Ishikawa (cell line): ENCODE data around the gene ZNF841.

ENCODE experiments used
- CEBPB ChIP-seq: IDR thresholded peaks from 2 replicates; pipeline ENCODE4 v1.6.1; 2012
- CREB1 ChIP-seq: IDR thresholded peaks from 2 replicates; pipeline ENCODE4 v1.6.1; 2012; ENCODE audit warnings: low read depth
- EGR1 ChIP-seq: IDR thresholded peaks from 2 replicates; pipeline ENCODE4 v1.6.1; 2012
- EP300 ChIP-seq: IDR thresholded peaks from 2 replicates; pipeline ENCODE4 v1.6.1; 2012; ENCODE audit warnings: borderline replicate concordance
- FOXM1 ChIP-seq: IDR thresholded peaks from 2 replicates; pipeline ENCODE4 v1.6.1; 2012; ENCODE audit warnings: low read depth, borderline replicate concordance
- NFIC ChIP-seq: IDR thresholded peaks from 2 replicates; pipeline ENCODE4 v1.6.1; 2012
- RAD21 ChIP-seq: IDR thresholded peaks from 2 replicates; pipeline ENCODE4 v1.6.1; 2012; ENCODE audit warnings: low read depth
- TAF1 ChIP-seq: IDR thresholded peaks from 2 replicates; pipeline ENCODE4 v1.6.1; 2012; ENCODE audit warnings: low read depth, mild to moderate bottlenecking
- TCF12 ChIP-seq: IDR thresholded peaks from 2 replicates; pipeline ENCODE4 v1.6.1; 2012; ENCODE audit warnings: low read depth
- TEAD4 ChIP-seq: IDR thresholded peaks from 2 replicates; pipeline ENCODE4 v1.6.1; 2012
- YY1 ChIP-seq: IDR thresholded peaks from 2 replicates; pipeline ENCODE4 v1.6.1; 2012; ENCODE audit warnings: low read depth
- ZBTB7A ChIP-seq: IDR thresholded peaks from 2 replicates; pipeline ENCODE4 v1.6.1; 2012; ENCODE audit warnings: low read depth
- TF ChIP-seq, protein P1 (sequence below): IDR thresholded peaks from 2 replicates; pipeline ENCODE4 v1.6.1; 2012; ENCODE audit warnings: low read depth, mild to moderate bottlenecking
- TF ChIP-seq, protein P2 (sequence below): IDR thresholded peaks from 2 replicates; pipeline ENCODE4 v1.6.1; 2012
- TF ChIP-seq, protein P3 (sequence below): IDR thresholded peaks from 2 replicates; pipeline ENCODE4 v1.6.1; 2012

The ZNF841 gene

DNA sequence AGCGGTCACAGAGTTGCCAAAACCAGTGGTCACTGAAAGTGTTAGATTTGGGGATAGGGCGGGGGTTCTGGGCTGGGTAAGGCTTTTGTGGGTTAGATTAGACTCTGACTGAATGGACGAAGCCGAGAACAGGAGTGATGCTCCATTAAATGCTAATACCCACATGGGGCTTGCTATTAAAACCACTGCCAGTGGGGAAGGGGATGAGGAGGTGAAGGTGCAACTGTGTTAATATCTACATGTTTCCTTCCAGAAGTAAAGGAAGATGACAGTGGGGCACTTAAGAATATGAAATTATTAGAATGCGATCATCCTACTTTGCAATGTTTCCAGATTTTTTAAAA, 66.8 kb downstream of the ZNF841 start:
- TF ChIP-seq CREB1 (no peak), ZBTB7A (no peak), TAF1 (no peak), TEAD4 (no peak), EP300 (no peak), CEBPB (no peak), YY1 (no peak), FOXM1 (no peak), TCF12 (no peak), NFIC (no peak)
- TF ChIP-seq, protein P1, sequence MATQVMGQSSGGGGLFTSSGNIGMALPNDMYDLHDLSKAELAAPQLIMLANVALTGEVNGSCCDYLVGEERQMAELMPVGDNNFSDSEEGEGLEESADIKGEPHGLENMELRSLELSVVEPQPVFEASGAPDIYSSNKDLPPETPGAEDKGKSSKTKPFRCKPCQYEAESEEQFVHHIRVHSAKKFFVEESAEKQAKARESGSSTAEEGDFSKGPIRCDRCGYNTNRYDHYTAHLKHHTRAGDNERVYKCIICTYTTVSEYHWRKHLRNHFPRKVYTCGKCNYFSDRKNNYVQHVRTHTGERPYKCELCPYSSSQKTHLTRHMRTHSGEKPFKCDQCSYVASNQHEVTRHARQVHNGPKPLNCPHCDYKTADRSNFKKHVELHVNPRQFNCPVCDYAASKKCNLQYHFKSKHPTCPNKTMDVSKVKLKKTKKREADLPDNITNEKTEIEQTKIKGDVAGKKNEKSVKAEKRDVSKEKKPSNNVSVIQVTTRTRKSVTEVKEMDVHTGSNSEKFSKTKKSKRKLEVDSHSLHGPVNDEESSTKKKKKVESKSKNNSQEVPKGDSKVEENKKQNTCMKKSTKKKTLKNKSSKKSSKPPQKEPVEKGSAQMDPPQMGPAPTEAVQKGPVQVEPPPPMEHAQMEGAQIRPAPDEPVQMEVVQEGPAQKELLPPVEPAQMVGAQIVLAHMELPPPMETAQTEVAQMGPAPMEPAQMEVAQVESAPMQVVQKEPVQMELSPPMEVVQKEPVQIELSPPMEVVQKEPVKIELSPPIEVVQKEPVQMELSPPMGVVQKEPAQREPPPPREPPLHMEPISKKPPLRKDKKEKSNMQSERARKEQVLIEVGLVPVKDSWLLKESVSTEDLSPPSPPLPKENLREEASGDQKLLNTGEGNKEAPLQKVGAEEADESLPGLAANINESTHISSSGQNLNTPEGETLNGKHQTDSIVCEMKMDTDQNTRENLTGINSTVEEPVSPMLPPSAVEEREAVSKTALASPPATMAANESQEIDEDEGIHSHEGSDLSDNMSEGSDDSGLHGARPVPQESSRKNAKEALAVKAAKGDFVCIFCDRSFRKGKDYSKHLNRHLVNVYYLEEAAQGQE, result no peak
- TF ChIP-seq, protein P2, sequence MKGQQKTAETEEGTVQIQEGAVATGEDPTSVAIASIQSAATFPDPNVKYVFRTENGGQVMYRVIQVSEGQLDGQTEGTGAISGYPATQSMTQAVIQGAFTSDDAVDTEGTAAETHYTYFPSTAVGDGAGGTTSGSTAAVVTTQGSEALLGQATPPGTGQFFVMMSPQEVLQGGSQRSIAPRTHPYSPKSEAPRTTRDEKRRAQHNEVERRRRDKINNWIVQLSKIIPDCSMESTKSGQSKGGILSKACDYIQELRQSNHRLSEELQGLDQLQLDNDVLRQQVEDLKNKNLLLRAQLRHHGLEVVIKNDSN, result no peak
- TF ChIP-seq, protein P3, sequence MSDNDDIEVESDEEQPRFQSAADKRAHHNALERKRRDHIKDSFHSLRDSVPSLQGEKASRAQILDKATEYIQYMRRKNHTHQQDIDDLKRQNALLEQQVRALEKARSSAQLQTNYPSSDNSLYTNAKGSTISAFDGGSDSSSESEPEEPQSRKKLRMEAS, result no peak

DNA sequence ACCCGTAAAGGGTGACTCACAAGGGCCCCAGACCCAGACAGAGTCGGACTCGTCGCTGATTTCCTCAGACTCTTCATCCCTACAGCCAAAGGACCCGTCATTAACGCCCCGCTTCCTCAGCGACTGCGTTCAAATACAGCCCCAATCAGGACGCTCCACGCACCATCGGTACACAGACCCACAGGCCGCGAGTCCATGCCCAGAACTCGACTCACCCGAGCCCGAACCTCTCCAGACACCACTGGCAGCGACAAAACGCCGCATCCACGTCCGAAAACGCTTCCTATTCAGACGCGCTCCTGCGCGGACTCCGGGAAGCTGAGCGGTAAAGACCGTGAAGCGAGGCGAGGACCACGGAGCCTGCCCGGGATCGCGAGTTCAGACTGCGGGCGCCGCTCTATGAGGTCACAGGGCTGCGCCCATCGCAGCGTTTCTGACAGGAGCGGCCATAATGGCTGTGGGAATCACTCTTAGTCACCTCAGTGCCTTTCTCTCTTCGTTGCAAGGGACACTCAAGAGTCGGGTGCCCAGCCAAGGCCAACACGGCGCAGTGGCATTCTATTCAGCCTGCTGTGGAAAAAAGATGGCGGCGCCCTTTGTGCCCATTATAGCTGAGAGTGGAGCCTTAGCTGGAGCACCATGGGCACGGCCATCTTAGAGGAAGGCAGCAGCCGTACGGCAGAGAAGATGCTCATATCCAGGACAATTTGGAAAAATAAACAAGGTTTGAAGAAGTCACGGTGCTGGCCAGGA, 67.4 kb downstream of the ZNF841 start, which contains the start of gene ZNF614:
ZNF614 (minus strand) TSS at position 353 of the 753 bp plus-strand sequence. CDS start 2,634 bp downstream, outside the sequence.
- TF ChIP-seq, protein P3, result peak; percentile 73
- TF ChIP-seq, protein P1, result no peak
- TF ChIP-seq TAF1 (peak; percentile 55), EGR1 (peak; percentile 81), CEBPB (no peak), TCF12 (peak; percentile 64), CREB1 (peak; percentile 96), ZBTB7A (no peak), TEAD4 (no peak), EP300 (no peak), YY1 (peak; percentile 98), RAD21 (no peak), NFIC (no peak), FOXM1 (no peak)
- TF ChIP-seq, protein P2, result 0 out of 2 replicates have a peak, but pooled peaks have one; percentile 7

DNA sequence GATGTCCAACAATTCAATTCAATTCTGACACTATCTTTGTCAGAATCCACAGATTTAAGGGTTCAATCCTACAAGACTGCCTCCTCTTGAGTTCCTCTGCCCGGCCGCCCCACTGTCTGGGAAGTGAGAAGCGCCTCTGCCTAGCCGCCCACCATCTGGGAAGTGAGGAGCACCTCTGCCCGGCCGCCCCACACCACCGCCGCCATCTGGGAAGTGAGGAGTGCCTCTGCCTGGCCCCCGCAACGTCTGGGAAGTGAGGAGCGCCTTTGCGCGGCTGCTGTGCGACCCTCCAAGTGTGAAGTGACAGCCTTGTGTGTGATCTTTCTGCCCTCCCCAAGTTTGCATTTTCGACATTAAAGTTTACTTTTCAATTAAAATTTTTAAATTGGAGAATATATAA, 73.4 kb downstream of the ZNF841 start:
- TF ChIP-seq RAD21 (no peak), EP300 (no peak), ZBTB7A (no peak), FOXM1 (no peak), TCF12 (no peak), TEAD4 (no peak), TAF1 (no peak), NFIC (no peak), CEBPB (no peak), CREB1 (no peak), YY1 (no peak), EGR1 (no peak)
- TF ChIP-seq, protein P2, result no peak
- TF ChIP-seq, protein P3, result no peak
- TF ChIP-seq, protein P1, result no peak
